ENCODE results near the gene CD99. TPM values are rescaled to one million over a fixed set of nuclear protein-coding genes. Genes with fewer than 3 reads are reported as not detected.
A peak's percentile ranks its signal among the peaks of the same experiment; 100 is the strongest.
"Not testable (repeated sequence)": the region's sequence is repeated elsewhere in the genome, so short reads cannot be mapped to it uniquely, and the experiment has no call there.

CD99 gene
- total and polyA plus RNA-seq, 2 experiments from 2014 or later: 28.5 to 43.1 TPM

DNA sequence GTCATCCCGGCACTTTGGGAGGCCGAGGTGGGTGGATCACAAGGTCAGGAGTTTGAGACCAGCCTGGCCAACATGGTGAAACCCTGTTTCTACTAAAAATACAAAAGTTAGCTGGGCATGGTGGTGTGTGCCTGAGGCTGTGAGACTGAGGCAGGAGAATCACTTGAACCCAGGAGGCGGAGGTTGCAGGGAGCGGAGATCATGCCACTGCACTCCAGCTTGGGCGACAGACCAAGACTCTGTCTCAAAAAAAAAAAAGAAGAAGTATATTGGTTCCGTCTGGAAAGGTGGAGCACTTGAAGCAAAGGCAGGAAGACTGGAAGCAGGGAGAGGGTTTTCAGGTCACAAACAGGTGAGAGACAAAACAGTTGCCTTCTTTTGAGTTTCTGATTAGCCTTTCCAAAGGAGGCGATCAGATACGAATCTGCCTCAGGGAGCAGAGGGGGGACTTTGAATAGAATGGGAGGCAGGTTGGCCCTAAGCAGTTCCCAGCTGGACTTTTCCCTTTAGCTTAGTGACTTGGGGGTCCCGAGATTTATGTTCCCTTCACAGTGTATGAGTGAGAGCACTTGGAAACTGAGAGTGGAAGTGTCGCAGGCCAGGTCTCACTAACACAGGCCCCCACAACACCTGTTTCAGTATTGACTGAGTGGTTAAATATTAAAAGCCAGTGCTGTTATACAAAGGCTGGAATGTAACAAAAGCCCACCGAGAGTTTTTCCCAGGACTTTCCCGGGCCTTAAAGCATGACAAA, 89.6 kb downstream of the CD99 start:
- H4K20me1 ChIP-seq (replicated peaks; ENCODE audit: insufficient read depth); H3F3A ChIP-seq (replicated peaks; ENCODE audit: low read depth); H3K36me3 Mint-ChIP-seq (ENCODE audit: low read depth); H3K9me3 Mint-ChIP-seq; H3K79me2 ChIP-seq (replicated peaks; ENCODE audit: insufficient read depth); H2AFZ ChIP-seq; H3K27me3 ChIP-seq (ENCODE audit: insufficient read depth); H3K9me2 ChIP-seq (ENCODE audit: insufficient read depth); H3K27me3 Mint-ChIP-seq (ENCODE audit: insufficient read depth, low read depth, poor library complexity); H3K36me3 ChIP-seq (ENCODE audit: insufficient read depth): not testable (repeated sequence)
- ATAC-seq (peak; percentile 88), DNase-seq (ENCODE audit: low spot score) (peak; percentile 71)
- peak overlapping the region; percentile 98 for H3K27ac ChIP-seq (ENCODE audit: low read depth)
- H3K4me1 ChIP-seq (ENCODE audit: insufficient read depth): peaks cover 51% of the 10 kb centered on the region
- H3K4me2 ChIP-seq: peak overlapping the region; percentile 34
- peak overlapping the region; percentile 88 for H3K27ac Mint-ChIP-seq
- H3K4me1 Mint-ChIP-seq: peaks cover 48% of the 10 kb centered on the region
- 0 out of 2 replicates have a peak overlapping the region, but pooled peaks have one; percentile 1 for H3K4me3 ChIP-seq
- H3K4me3 Mint-ChIP-seq: peak overlapping the region; percentile 7; the same call in 1 of the 3 replicates

DNA sequence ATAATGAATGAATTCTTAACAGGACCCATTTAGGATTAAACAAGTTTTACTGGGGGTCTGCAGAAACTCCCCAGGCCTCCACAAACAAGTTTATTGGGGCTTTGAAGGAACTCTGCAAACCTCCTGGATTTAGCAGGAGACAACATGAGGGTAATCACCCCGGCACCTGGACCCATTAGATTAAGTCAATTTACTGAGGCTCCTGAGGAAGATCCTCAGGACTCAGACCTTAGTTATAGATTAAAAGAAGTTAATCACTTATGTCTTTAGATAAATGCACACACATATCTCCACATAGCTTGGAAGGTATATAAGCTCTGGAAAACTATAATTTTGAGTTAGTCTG, 90.1 kb downstream of the CD99 start:
- Histone ChIP-seq H3K79me2 (replicated peaks; ENCODE audit: insufficient read depth) (no peaks in the 10 kb centered on the region), H3K36me3 (ENCODE audit: insufficient read depth) (no peaks in the 10 kb centered on the region), H3K9me2 (ENCODE audit: insufficient read depth) (no peaks in the 10 kb centered on the region), H3K27ac (ENCODE audit: low read depth) (peak overlapping the region; percentile 98), H3F3A (replicated peaks; ENCODE audit: low read depth) (peaks cover 10% of the 10 kb centered on the region; the same call in 1 of the 2 replicates), H3K27me3 (ENCODE audit: insufficient read depth) (no peaks in the 10 kb centered on the region), H3K4me3 (0 out of 2 replicates have a peak overlapping the region, but pooled peaks have one; percentile 1), H4K20me1 (replicated peaks; ENCODE audit: insufficient read depth) (no peaks in the 10 kb centered on the region), H3K4me1 (ENCODE audit: insufficient read depth) (peaks cover 51% of the 10 kb centered on the region), H3K4me2 (peak overlapping the region; percentile 27), H2AFZ (no peak overlapping the region)
- DNase-seq (ENCODE audit: low spot score) (no peak), ATAC-seq (peak; percentile 36)
- H3K36me3 Mint-ChIP-seq (ENCODE audit: low read depth): no peaks in the 10 kb centered on the region
- peaks cover 48% of the 10 kb centered on the region for H3K4me1 Mint-ChIP-seq
- H3K27ac Mint-ChIP-seq: peak overlapping the region; percentile 88
- H3K27me3 Mint-ChIP-seq (ENCODE audit: insufficient read depth, low read depth, poor library complexity): peaks cover 1% of the 10 kb centered on the region
- H3K4me3 Mint-ChIP-seq: no peak overlapping the region; the same call in 2 of the 3 replicates
- H3K9me3 Mint-ChIP-seq: no peaks in the 10 kb centered on the region; the same call in 2 of the 3 replicates
- TF ChIP-seq, protein P1, sequence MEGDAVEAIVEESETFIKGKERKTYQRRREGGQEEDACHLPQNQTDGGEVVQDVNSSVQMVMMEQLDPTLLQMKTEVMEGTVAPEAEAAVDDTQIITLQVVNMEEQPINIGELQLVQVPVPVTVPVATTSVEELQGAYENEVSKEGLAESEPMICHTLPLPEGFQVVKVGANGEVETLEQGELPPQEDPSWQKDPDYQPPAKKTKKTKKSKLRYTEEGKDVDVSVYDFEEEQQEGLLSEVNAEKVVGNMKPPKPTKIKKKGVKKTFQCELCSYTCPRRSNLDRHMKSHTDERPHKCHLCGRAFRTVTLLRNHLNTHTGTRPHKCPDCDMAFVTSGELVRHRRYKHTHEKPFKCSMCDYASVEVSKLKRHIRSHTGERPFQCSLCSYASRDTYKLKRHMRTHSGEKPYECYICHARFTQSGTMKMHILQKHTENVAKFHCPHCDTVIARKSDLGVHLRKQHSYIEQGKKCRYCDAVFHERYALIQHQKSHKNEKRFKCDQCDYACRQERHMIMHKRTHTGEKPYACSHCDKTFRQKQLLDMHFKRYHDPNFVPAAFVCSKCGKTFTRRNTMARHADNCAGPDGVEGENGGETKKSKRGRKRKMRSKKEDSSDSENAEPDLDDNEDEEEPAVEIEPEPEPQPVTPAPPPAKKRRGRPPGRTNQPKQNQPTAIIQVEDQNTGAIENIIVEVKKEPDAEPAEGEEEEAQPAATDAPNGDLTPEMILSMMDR (conservative IDR thresholded peaks at IDR 0.05; ENCODE audit: low read depth in 2 of 2): no peak
- no peak for TF ChIP-seq ZNF114 (CRISPR knock-in tag; IDR thresholded peaks at IDR 0.05)
- TF ChIP-seq CREB1 (CRISPR knock-in tag; IDR thresholded peaks at IDR 0.05; ENCODE audit: low read depth): no peak
- TF ChIP-seq NANOG (IDR thresholded peaks at IDR 0.05; ENCODE audit: borderline replicate concordance): no peak
- TF ChIP-seq, protein P2, sequence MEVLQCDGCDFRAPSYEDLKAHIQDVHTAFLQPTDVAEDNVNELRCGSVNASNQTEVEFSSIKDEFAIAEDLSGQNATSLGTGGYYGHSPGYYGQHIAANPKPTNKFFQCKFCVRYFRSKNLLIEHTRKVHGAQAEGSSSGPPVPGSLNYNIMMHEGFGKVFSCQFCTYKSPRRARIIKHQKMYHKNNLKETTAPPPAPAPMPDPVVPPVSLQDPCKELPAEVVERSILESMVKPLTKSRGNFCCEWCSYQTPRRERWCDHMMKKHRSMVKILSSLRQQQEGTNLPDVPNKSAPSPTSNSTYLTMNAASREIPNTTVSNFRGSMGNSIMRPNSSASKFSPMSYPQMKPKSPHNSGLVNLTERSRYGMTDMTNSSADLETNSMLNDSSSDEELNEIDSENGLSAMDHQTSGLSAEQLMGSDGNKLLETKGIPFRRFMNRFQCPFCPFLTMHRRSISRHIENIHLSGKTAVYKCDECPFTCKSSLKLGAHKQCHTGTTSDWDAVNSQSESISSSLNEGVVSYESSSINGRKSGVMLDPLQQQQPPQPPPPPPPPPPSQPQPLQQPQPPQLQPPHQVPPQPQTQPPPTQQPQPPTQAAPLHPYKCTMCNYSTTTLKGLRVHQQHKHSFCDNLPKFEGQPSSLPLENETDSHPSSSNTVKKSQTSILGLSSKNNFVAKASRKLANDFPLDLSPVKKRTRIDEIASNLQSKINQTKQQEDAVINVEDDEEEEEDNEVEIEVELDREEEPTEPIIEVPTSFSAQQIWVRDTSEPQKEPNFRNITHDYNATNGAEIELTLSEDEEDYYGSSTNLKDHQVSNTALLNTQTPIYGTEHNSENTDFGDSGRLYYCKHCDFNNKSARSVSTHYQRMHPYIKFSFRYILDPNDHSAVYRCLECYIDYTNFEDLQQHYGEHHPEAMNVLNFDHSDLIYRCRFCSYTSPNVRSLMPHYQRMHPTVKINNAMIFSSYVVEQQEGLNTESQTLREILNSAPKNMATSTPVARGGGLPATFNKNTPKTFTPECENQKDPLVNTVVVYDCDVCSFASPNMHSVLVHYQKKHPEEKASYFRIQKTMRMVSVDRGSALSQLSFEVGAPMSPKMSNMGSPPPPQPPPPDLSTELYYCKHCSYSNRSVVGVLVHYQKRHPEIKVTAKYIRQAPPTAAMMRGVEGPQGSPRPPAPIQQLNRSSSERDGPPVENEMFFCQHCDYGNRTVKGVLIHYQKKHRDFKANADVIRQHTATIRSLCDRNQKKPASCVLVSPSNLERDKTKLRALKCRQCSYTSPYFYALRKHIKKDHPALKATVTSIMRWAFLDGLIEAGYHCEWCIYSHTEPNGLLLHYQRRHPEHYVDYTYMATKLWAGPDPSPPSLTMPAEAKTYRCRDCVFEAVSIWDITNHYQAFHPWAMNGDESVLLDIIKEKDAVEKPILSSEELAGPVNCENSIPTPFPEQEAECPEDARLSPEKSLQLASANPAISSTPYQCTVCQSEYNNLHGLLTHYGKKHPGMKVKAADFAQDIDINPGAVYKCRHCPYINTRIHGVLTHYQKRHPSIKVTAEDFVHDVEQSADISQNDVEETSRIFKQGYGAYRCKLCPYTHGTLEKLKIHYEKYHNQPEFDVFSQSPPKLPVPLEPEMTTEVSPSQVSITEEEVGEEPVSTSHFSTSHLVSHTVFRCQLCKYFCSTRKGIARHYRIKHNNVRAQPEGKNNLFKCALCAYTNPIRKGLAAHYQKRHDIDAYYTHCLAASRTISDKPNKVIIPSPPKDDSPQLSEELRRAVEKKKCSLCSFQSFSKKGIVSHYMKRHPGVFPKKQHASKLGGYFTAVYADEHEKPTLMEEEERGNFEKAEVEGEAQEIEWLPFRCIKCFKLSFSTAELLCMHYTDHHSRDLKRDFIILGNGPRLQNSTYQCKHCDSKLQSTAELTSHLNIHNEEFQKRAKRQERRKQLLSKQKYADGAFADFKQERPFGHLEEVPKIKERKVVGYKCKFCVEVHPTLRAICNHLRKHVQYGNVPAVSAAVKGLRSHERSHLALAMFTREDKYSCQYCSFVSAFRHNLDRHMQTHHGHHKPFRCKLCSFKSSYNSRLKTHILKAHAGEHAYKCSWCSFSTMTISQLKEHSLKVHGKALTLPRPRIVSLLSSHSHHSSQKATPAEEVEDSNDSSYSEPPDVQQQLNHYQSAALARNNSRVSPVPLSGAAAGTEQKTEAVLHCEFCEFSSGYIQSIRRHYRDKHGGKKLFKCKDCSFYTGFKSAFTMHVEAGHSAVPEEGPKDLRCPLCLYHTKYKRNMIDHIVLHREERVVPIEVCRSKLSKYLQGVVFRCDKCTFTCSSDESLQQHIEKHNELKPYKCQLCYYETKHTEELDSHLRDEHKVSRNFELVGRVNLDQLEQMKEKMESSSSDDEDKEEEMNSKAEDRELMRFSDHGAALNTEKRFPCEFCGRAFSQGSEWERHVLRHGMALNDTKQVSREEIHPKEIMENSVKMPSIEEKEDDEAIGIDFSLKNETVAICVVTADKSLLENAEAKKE (CRISPR knock-in tag; IDR thresholded peaks at IDR 0.05): no peak
- TF ChIP-seq, protein P3, sequence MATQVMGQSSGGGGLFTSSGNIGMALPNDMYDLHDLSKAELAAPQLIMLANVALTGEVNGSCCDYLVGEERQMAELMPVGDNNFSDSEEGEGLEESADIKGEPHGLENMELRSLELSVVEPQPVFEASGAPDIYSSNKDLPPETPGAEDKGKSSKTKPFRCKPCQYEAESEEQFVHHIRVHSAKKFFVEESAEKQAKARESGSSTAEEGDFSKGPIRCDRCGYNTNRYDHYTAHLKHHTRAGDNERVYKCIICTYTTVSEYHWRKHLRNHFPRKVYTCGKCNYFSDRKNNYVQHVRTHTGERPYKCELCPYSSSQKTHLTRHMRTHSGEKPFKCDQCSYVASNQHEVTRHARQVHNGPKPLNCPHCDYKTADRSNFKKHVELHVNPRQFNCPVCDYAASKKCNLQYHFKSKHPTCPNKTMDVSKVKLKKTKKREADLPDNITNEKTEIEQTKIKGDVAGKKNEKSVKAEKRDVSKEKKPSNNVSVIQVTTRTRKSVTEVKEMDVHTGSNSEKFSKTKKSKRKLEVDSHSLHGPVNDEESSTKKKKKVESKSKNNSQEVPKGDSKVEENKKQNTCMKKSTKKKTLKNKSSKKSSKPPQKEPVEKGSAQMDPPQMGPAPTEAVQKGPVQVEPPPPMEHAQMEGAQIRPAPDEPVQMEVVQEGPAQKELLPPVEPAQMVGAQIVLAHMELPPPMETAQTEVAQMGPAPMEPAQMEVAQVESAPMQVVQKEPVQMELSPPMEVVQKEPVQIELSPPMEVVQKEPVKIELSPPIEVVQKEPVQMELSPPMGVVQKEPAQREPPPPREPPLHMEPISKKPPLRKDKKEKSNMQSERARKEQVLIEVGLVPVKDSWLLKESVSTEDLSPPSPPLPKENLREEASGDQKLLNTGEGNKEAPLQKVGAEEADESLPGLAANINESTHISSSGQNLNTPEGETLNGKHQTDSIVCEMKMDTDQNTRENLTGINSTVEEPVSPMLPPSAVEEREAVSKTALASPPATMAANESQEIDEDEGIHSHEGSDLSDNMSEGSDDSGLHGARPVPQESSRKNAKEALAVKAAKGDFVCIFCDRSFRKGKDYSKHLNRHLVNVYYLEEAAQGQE (IDR thresholded peaks at IDR 0.05; ENCODE audit: unreplicated experiment): no peak
- TF ChIP-seq EZH2phosphoT487 (IDR thresholded peaks at IDR 0.05; ENCODE audit: unreplicated experiment): no peak
- no peak for TF ChIP-seq JUNB (IDR thresholded peaks at IDR 0.05; ENCODE audit: unreplicated experiment)
- TF ChIP-seq EZH2 (IDR thresholded peaks at IDR 0.05; ENCODE audit: low read depth, unreplicated experiment): no peak
- TF ChIP-seq POLR2AphosphoS5 (IDR thresholded peaks at IDR 0.05; ENCODE audit: low read depth): no peak
